Dendritic cell treated with granulocyte-macrophage colony-stimulating factor and Interleukin-4, amounts not matched to agents 40 ng/mL and 50 ng/mL, for 4 days (primary cell): ENCODE results near the gene EFNA5.

Source experiments
- H3K27ac Mint-ChIP-seq: one replicate; pipeline ENCODE4 v1.8.0; 2022; ENCODE audit warnings: mild to moderate bottlenecking, mixed read lengths
- H3K27me3 Mint-ChIP-seq: one replicate; pipeline ENCODE4 v1.8.0; 2022; ENCODE audit warnings: mild to moderate bottlenecking, mixed read lengths
- H3K36me3 Mint-ChIP-seq: one replicate; pipeline ENCODE4 v1.8.0; 2022; ENCODE audit warnings: low read depth, mixed read lengths
- H3K4me1 Mint-ChIP-seq: one replicate; pipeline ENCODE4 v1.8.0; 2022; ENCODE audit warnings: low read depth, mixed read lengths
- H3K4me3 Mint-ChIP-seq: one replicate; pipeline ENCODE4 v1.8.0; 2022; ENCODE audit warnings: mild to moderate bottlenecking, moderate library complexity, mixed read lengths
- H3K9me3 Mint-ChIP-seq: one replicate; pipeline ENCODE4 v1.8.0; 2022; ENCODE audit warnings: mixed read lengths
- intact Hi-C: fragments of 100-400 bp; cut with micrococcal nuclease; formaldehyde crosslinking; loops from one replicate; pipeline ENCODE4 v1.15.0; 2022

Gene EFNA5

GRCh38 chr5:107557051-107557658 lies 113.6 kb downstream of the EFNA5 start:
- Mint-ChIP-seq H3K27me3 (peaks cover 1% of the 10 kb centered on the region), H3K4me3 (no peak overlapping the region), H3K4me1 (no peaks in the 10 kb centered on the region), H3K27ac (no peak overlapping the region), H3K36me3 (no peaks in the 10 kb centered on the region), H3K9me3 (no peaks in the 10 kb centered on the region)
- intact Hi-C loops, result no loop called here

- Mint-ChIP-seq H3K27me3 (peaks cover 1% of the 10 kb centered on the region), H3K9me3 (no peaks in the 10 kb centered on the region), H3K27ac (no peak overlapping the region), H3K4me1 (no peaks in the 10 kb centered on the region), H3K36me3 (no peaks in the 10 kb centered on the region), H3K4me3 (no peak overlapping the region)
- intact Hi-C loops, result no loop called here
Measured at GRCh38 chr5:107556575-107556974, 114.2 kb downstream of the EFNA5 start.

GRCh38 chr5:107555425-107556090 lies 115.2 kb downstream of the EFNA5 start:
- H3K36me3 Mint-ChIP-seq, result no peaks in the 10 kb centered on the region
- no peaks in the 10 kb centered on the region for H3K4me1 Mint-ChIP-seq
- no peaks in the 10 kb centered on the region for H3K9me3 Mint-ChIP-seq
- peaks cover 1% of the 10 kb centered on the region for H3K27me3 Mint-ChIP-seq
- no peak overlapping the region for H3K4me3 Mint-ChIP-seq
- intact Hi-C loops, result no loop called here
- H3K27ac Mint-ChIP-seq, result no peak overlapping the region

- H3K27me3 Mint-ChIP-seq, result peaks cover 1% of the 10 kb centered on the region
- no peaks in the 10 kb centered on the region for H3K4me1 Mint-ChIP-seq
- no peaks in the 10 kb centered on the region for H3K36me3 Mint-ChIP-seq
Measured at GRCh38 chr5:107554776-107555424, 115.8 kb downstream of the EFNA5 start.

GRCh38 chr5:107553117-107553555 lies 117.6 kb downstream of the EFNA5 start:
- H3K4me1 Mint-ChIP-seq, result no peaks in the 10 kb centered on the region
- intact Hi-C loops, result no loop called here
- no peaks in the 10 kb centered on the region for H3K36me3 Mint-ChIP-seq
- no peak overlapping the region for H3K4me3 Mint-ChIP-seq
- no peaks in the 10 kb centered on the region for H3K9me3 Mint-ChIP-seq
- peaks cover 1% of the 10 kb centered on the region for H3K27me3 Mint-ChIP-seq
- no peak overlapping the region for H3K27ac Mint-ChIP-seq

More at GRCh38 chr5:107554776-107555424, 115.8 kb downstream of the EFNA5 start:
- intact Hi-C loops, result no loop called here
- Mint-ChIP-seq H3K9me3 (no peaks in the 10 kb centered on the region), H3K27ac (no peak overlapping the region), H3K4me3 (no peak overlapping the region)

- peaks cover 1% of the 10 kb centered on the region for H3K27me3 Mint-ChIP-seq
- no peaks in the 10 kb centered on the region for H3K36me3 Mint-ChIP-seq
- H3K27ac Mint-ChIP-seq, result no peak overlapping the region
- H3K4me1 Mint-ChIP-seq, result no peaks in the 10 kb centered on the region
- H3K4me3 Mint-ChIP-seq, result no peak overlapping the region
- intact Hi-C loops, result no loop called here
- no peaks in the 10 kb centered on the region for H3K9me3 Mint-ChIP-seq
Measured at GRCh38 chr5:107551088-107551487, 119.6 kb downstream of the EFNA5 start.

- Mint-ChIP-seq H3K4me1 (no peaks in the 10 kb centered on the region), H3K36me3 (no peaks in the 10 kb centered on the region), H3K4me3 (no peak overlapping the region), H3K27ac (no peak overlapping the region), H3K9me3 (no peaks in the 10 kb centered on the region), H3K27me3 (no peaks in the 10 kb centered on the region)
- intact Hi-C loops, result no loop called here
Measured at GRCh38 chr5:107549567-107549966, 121.2 kb downstream of the EFNA5 start.

- H3K4me3 Mint-ChIP-seq, result no peak overlapping the region
- no peaks in the 10 kb centered on the region for H3K36me3 Mint-ChIP-seq
- no peak overlapping the region for H3K27ac Mint-ChIP-seq
- H3K4me1 Mint-ChIP-seq, result no peaks in the 10 kb centered on the region
- intact Hi-C loops, result no loop called here
- no peaks in the 10 kb centered on the region for H3K27me3 Mint-ChIP-seq
- no peaks in the 10 kb centered on the region for H3K9me3 Mint-ChIP-seq
Measured at GRCh38 chr5:107548477-107548876, 122.3 kb downstream of the EFNA5 start.

GRCh38 chr5:107546719-107547118 lies 124.0 kb downstream of the EFNA5 start:
- H3K4me1 Mint-ChIP-seq, result no peaks in the 10 kb centered on the region
- no peaks in the 10 kb centered on the region for H3K27me3 Mint-ChIP-seq
- H3K36me3 Mint-ChIP-seq, result no peaks in the 10 kb centered on the region
- H3K9me3 Mint-ChIP-seq, result no peaks in the 10 kb centered on the region
- no peak overlapping the region for H3K27ac Mint-ChIP-seq
- no peak overlapping the region for H3K4me3 Mint-ChIP-seq
- intact Hi-C loops, result no loop called here

- Mint-ChIP-seq H3K4me1 (no peaks in the 10 kb centered on the region), H3K27ac (no peak overlapping the region), H3K27me3 (no peaks in the 10 kb centered on the region), H3K36me3 (no peaks in the 10 kb centered on the region), H3K4me3 (no peak overlapping the region), H3K9me3 (no peaks in the 10 kb centered on the region)
- intact Hi-C loops, result no loop called here
Measured at GRCh38 chr5:107545486-107545885, 125.3 kb downstream of the EFNA5 start.

- H3K4me1 Mint-ChIP-seq, result no peaks in the 10 kb centered on the region
- no peak overlapping the region for H3K27ac Mint-ChIP-seq
- intact Hi-C loops, result no loop called here
- H3K9me3 Mint-ChIP-seq, result no peaks in the 10 kb centered on the region
- H3K4me3 Mint-ChIP-seq, result no peak overlapping the region
- no peaks in the 10 kb centered on the region for H3K27me3 Mint-ChIP-seq
- no peaks in the 10 kb centered on the region for H3K36me3 Mint-ChIP-seq
Measured at GRCh38 chr5:107544967-107545366, 125.8 kb downstream of the EFNA5 start.

GRCh38 chr5:107544476-107544875 lies 126.3 kb downstream of the EFNA5 start:
- Mint-ChIP-seq H3K4me3 (no peak overlapping the region), H3K27ac (no peak overlapping the region), H3K36me3 (no peaks in the 10 kb centered on the region), H3K9me3 (no peaks in the 10 kb centered on the region), H3K4me1 (no peaks in the 10 kb centered on the region), H3K27me3 (no peaks in the 10 kb centered on the region)
- intact Hi-C loops, result no loop called here

- intact Hi-C loops, result no loop called here
Measured at GRCh38 chr5:107543868-107544267, 126.9 kb downstream of the EFNA5 start.

GRCh38 chr5:107542831-107543231 lies 127.9 kb downstream of the EFNA5 start:
- H3K9me3 Mint-ChIP-seq, result no peaks in the 10 kb centered on the region
- H3K36me3 Mint-ChIP-seq, result no peaks in the 10 kb centered on the region
- intact Hi-C loops, result no loop called here
- H3K4me3 Mint-ChIP-seq, result no peak overlapping the region
- no peaks in the 10 kb centered on the region for H3K4me1 Mint-ChIP-seq
- no peak overlapping the region for H3K27ac Mint-ChIP-seq
- no peaks in the 10 kb centered on the region for H3K27me3 Mint-ChIP-seq

More at GRCh38 chr5:107543868-107544267, 126.9 kb downstream of the EFNA5 start:
- no peaks in the 10 kb centered on the region for H3K9me3 Mint-ChIP-seq
- no peak overlapping the region for H3K27ac Mint-ChIP-seq
- no peak overlapping the region for H3K4me3 Mint-ChIP-seq
- no peaks in the 10 kb centered on the region for H3K36me3 Mint-ChIP-seq
- no peaks in the 10 kb centered on the region for H3K27me3 Mint-ChIP-seq
- no peaks in the 10 kb centered on the region for H3K4me1 Mint-ChIP-seq
